Activated naive CD4-positive, alpha-beta T cell (primary cell): Measurements from ENCODE around the gene ASB2.

Source experiments
- DNase-seq, 4 experiments: peaks; one replicate each; lab custom pipeline; 2025; lab: John Stamatoyannopoulos, UW

The ASB2 gene

GRCh38 chr14:93950948-93951634, 25.3 kb downstream of the ASB2 start:
- DNase-seq, result no peak

GRCh38 chr14:93949511-93950075, 26.8 kb downstream of the ASB2 start:
- no peak for DNase-seq

- DNase-seq, result no peak
These were observed 29.1 kb downstream of the ASB2 start for GRCh38 chr14:93947282-93947681.

GRCh38 chr14:93946541-93947090, 29.8 kb downstream of the ASB2 start:
- no peak for DNase-seq

- no peak for DNase-seq
These were observed 30.3 kb downstream of the ASB2 start for GRCh38 chr14:93946104-93946503.

GRCh38 chr14:93945070-93945399, 31.3 kb downstream of the ASB2 start:
- no peak for DNase-seq

- DNase-seq, result no peak
These were observed 31.9 kb downstream of the ASB2 start for GRCh38 chr14:93944348-93945069.

GRCh38 chr14:93943930-93944329, 32.4 kb downstream of the ASB2 start:
- DNase-seq, result no peak

- DNase-seq, result no peak
These were observed 33.3 kb downstream of the ASB2 start for GRCh38 chr14:93943052-93943451.

- DNase-seq, result no peak
These were observed 35.0 kb downstream of the ASB2 start for GRCh38 chr14:93941293-93941910.

- no peak for DNase-seq
These were observed 35.9 kb downstream of the ASB2 start for GRCh38 chr14:93940437-93940836.

GRCh38 chr14:93939304-93940229, 36.8 kb downstream of the ASB2 start:
- peak; percentile 85 to 92 (median 90) for DNase-seq

- DNase-seq, result no peak
These were observed 37.5 kb downstream of the ASB2 start for GRCh38 chr14:93938751-93939303.

GRCh38 chr14:93937519-93937918, 38.9 kb downstream of the ASB2 start:
- DNase-seq, result no peak

- DNase-seq, result no peak
These were observed 39.4 kb downstream of the ASB2 start for GRCh38 chr14:93936926-93937325.

- DNase-seq, result no peak
These were observed 40.1 kb downstream of the ASB2 start for GRCh38 chr14:93936245-93936644.

GRCh38 chr14:93935213-93935612, 41.2 kb downstream of the ASB2 start:
- DNase-seq, result no peak

- DNase-seq, result no peak
These were observed 43.7 kb downstream of the ASB2 start for GRCh38 chr14:93932642-93933041.

GRCh38 chr14:93930989-93931307, 45.4 kb downstream of the ASB2 start:
- DNase-seq, result no peak

- DNase-seq, result no peak
These were observed 45.9 kb downstream of the ASB2 start for GRCh38 chr14:93930296-93930988.

- no peak for DNase-seq
These were observed 46.7 kb downstream of the ASB2 start for GRCh38 chr14:93929657-93930056.
